Keratinocyte (primary cell): ENCODE measurements around the gene PHLDA3. TPM values are rescaled to one million over a fixed set of nuclear protein-coding genes. Genes with fewer than 3 reads are reported as not detected.
A peak's percentile ranks its signal among the peaks of the same experiment; 100 is the strongest.

Source experiments
- DNase-seq: peaks from one replicate; pipeline ENCODE4 v3.0.0-alpha.2; 2011; ENCODE audit warnings: low read depth, missing footprints, low spot score
- FAIRE-seq: peaks from 2 replicates; lab custom pipeline; 2011; peaks lifted over from hg19 to GRCh38; lab: Jason Lieb, UNC
- H2AFZ ChIP-seq: 2 replicates; pipeline ENCODE4 v1.6.0; 2012; ENCODE audit warnings: low read length, control low read depth, inconsistent platforms; ENCODE audit not compliant: control insufficient read depth
- H3K27ac ChIP-seq: 2 replicates; pipeline ENCODE4 v1.5.1; 2011; ENCODE audit warnings: low read length; ENCODE audit not compliant: control insufficient read depth, insufficient read depth
- H3K27me3 ChIP-seq: 3 replicates; pipeline ENCODE4 v1.6.0; 2011; ENCODE audit warnings: low read length; ENCODE audit not compliant: control insufficient read depth, insufficient read depth; ENCODE audit errors: extremely low read depth
- H3K36me3 ChIP-seq, 2 experiments: 2 replicates in 1 of 2; 3 replicates in 1 of 2; pipeline ENCODE4 v1.5.1; 2011; ENCODE audit warnings: low read length in 2 of 2, mild to moderate bottlenecking in 1 of 2; ENCODE audit not compliant: control insufficient read depth in 2 of 2, insufficient read depth in 2 of 2; ENCODE audit errors: extremely low read depth in 1 of 2
- H3K4me1 ChIP-seq: 3 replicates; pipeline ENCODE4 v1.5.1; 2011; ENCODE audit warnings: low read length; ENCODE audit not compliant: control insufficient read depth, insufficient read depth; ENCODE audit errors: extremely low read depth
- H3K4me2 ChIP-seq: 3 replicates; pipeline ENCODE4 v1.6.0; 2011; ENCODE audit warnings: low read depth, low read length; ENCODE audit not compliant: control insufficient read depth, insufficient read depth; ENCODE audit errors: extremely low read depth
- H3K4me3 ChIP-seq, 3 experiments: fragments of 200-600 bp in 1 of 3; sonication (generic) in 1 of 3; 2 replicates in 2 of 3; 3 replicates in 1 of 3; pipeline ENCODE4 v1.5.1; 2011 to 2016; ENCODE audit warnings: low read length in 3 of 3, mild to moderate bottlenecking in 3 of 3, control low read depth in 2 of 3, inconsistent platforms in 1 of 3, low read depth in 1 of 3, mixed read lengths in 1 of 3, mixed run types in 1 of 3, moderate library complexity in 1 of 3; ENCODE audit not compliant: control insufficient read depth in 2 of 3, insufficient read depth in 2 of 3; ENCODE audit errors: extremely low read depth in 1 of 3
- H3K79me2 ChIP-seq: 2 replicates; pipeline ENCODE4 v1.6.0; 2012; ENCODE audit warnings: low read length; ENCODE audit not compliant: control insufficient read depth, insufficient read depth
- H3K9ac ChIP-seq: 3 replicates; pipeline ENCODE4 v1.6.0; 2011; ENCODE audit warnings: low read length; ENCODE audit not compliant: control insufficient read depth, insufficient read depth; ENCODE audit errors: extremely low read depth
- H3K9me1 ChIP-seq: 3 replicates; pipeline ENCODE4 v1.6.0; 2011; ENCODE audit warnings: low read length; ENCODE audit not compliant: control insufficient read depth, insufficient read depth; ENCODE audit errors: extremely low read depth
- H3K9me3 ChIP-seq: 2 replicates; pipeline ENCODE4 v1.5.1; 2012; ENCODE audit warnings: low read depth, low read length; ENCODE audit not compliant: control insufficient read depth
- H4K20me1 ChIP-seq: 3 replicates; pipeline ENCODE4 v1.6.0; 2011; ENCODE audit warnings: low read length; ENCODE audit not compliant: control insufficient read depth, insufficient read depth; ENCODE audit errors: extremely low read depth
- EZH2 ChIP-seq: IDR thresholded peaks from one replicate; pipeline ENCODE4 v1.6.1; 2012; ENCODE audit warnings: inconsistent platforms, mild to moderate bottlenecking, low read length, moderate library complexity
- dilution Hi-C: fragments of 300-500 bp; cut with MboI; formaldehyde crosslinking; loops from one replicate; pipeline ENCODE4 v1.7.0; 2020; ENCODE audit warnings: low sequenced_read_pairs; ENCODE audit not compliant: extremely low pct_ligation_motif_present
- polyA plus RNA-seq, 5 experiments: library from polyadenylated mRNA; depleted of rRNA in 3 of 5; stranded (reverse) in 3 of 5; stranded (forward) in 1 of 5; unstranded in 1 of 5; fragments of >200 nt; gene quantifications; 1 replicate in 1 of 5; 2 replicates in 3 of 5; 3 replicates in 1 of 5; pipeline versions ENCODE4 v1.2.1 to v1.2.3, GENCODE V29; 2011 to 2012; ENCODE audit warnings: missing spikeins in 2 of 5, low read depth in 1 of 5, low replicate concordance in 1 of 5
- TF ChIP-seq, protein P1 (sequence below), 3 experiments: IDR thresholded peaks in 1 of 3; conservative IDR thresholded peaks in 1 of 3; optimal IDR thresholded peaks in 1 of 3; 2 replicates in 2 of 3; 3 replicates in 1 of 3; pipeline versions ENCODE3 to v1.5.1; 2011; ENCODE audit warnings: low read length in 3 of 3, mild to moderate bottlenecking in 3 of 3, moderate library complexity in 2 of 3, control low read depth in 1 of 3, inconsistent platforms in 1 of 3; ENCODE audit not compliant: insufficient read depth in 2 of 3; ENCODE audit errors: extremely low read depth in 1 of 3

PHLDA3 gene
- polyA plus RNA-seq, 1 donor (not counting 4 experiments of a cell fraction or from before 2014, with no cell fraction given) = 48.2 TPM

GRCh38 chr1:201476670-201477344 lies 7.8 kb upstream of the PHLDA3 start:
- FAIRE-seq = peak; percentile 61
- Histone ChIP-seq H3K36me3 (no peaks in the 10 kb centered on the region), H3K27ac (peak overlapping the region; percentile 88), H3K4me1 (peaks cover 59% of the 10 kb centered on the region), H3K27me3 (no peaks in the 10 kb centered on the region), H3K4me2 (peak overlapping the region; percentile 74), H3K9me1 (no peaks in the 10 kb centered on the region), H3K9ac (peak overlapping the region; percentile 68), H3K4me3 (peak overlapping the region in 1 of 3 experiments; percentile 26), H3K79me2 (no peaks in the 10 kb centered on the region), H4K20me1 (no peaks in the 10 kb centered on the region), H2AFZ (no peak overlapping the region), H3K9me3 (no peaks in the 10 kb centered on the region)
- TF ChIP-seq EZH2 = no peak
- TF ChIP-seq, protein P1, sequence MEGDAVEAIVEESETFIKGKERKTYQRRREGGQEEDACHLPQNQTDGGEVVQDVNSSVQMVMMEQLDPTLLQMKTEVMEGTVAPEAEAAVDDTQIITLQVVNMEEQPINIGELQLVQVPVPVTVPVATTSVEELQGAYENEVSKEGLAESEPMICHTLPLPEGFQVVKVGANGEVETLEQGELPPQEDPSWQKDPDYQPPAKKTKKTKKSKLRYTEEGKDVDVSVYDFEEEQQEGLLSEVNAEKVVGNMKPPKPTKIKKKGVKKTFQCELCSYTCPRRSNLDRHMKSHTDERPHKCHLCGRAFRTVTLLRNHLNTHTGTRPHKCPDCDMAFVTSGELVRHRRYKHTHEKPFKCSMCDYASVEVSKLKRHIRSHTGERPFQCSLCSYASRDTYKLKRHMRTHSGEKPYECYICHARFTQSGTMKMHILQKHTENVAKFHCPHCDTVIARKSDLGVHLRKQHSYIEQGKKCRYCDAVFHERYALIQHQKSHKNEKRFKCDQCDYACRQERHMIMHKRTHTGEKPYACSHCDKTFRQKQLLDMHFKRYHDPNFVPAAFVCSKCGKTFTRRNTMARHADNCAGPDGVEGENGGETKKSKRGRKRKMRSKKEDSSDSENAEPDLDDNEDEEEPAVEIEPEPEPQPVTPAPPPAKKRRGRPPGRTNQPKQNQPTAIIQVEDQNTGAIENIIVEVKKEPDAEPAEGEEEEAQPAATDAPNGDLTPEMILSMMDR (optimal IDR thresholded peaks at IDR 0.05 in 1 of 3, IDR thresholded peaks at IDR 0.05 in 1 of 3, conservative IDR thresholded peaks at IDR 0.05 in 1 of 3; ENCODE audit: extremely low read depth in 1 of 3, insufficient read depth in 2 of 3, low read length in 3 of 3) = peak in 2 of 3 experiments; percentile 20 to 23
- DNase-seq = no peak
- dilution Hi-C loops = no loop called here

DNA sequence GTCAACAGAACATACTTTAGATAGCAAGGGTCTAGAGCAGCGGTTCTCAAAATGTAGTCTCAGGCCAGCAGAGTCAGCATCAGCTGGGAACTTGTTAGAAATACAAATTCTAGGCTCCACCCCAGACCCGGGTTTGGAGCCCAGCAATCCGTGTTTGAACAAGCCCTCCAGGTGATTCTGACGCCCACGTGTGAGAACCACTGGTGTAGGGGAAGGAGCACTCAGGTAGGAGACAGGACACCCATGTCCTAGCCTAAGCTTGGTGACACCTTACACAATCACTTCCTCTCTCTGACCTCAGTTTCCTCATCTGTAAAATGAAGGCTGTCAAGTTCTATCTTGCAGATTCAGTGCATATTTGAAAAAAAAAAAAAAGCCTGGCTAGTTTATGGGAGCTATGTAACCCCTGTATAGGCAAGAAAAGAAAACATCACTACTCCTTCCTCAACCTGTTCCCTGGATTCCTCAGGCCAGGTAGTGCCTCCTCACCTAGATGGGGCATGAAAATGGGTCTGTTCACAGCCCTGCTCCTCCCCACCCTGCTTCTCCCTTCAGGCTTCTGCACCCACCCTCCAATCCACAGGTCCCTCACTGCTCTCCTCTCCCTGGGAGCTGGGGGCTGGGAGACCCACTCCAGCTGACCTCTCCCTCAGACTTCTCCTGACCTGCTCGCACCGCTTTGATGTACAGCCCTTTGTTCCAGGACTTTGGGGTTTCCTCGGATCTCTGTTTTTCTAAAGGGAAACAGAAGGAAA lies 7.1 kb upstream of the PHLDA3 start:
- TF ChIP-seq, protein P1 (optimal IDR thresholded peaks at IDR 0.05 in 1 of 3, IDR thresholded peaks at IDR 0.05 in 1 of 3, conservative IDR thresholded peaks at IDR 0.05 in 1 of 3; ENCODE audit: extremely low read depth in 1 of 3, insufficient read depth in 2 of 3, low read length in 3 of 3) = no peak
- no peak for TF ChIP-seq EZH2
- no peaks in the 10 kb centered on the region for H3K36me3 ChIP-seq
- H3K9me3 ChIP-seq = no peaks in the 10 kb centered on the region
- dilution Hi-C loops = no loop called here
- H4K20me1 ChIP-seq = no peaks in the 10 kb centered on the region
- FAIRE-seq (peak; percentile 74), DNase-seq (no peak)
- H2AFZ ChIP-seq = no peak overlapping the region
- peaks cover 56% of the 10 kb centered on the region for H3K4me1 ChIP-seq
- no peaks in the 10 kb centered on the region for H3K79me2 ChIP-seq
- no peaks in the 10 kb centered on the region for H3K27me3 ChIP-seq
- peak overlapping the region; percentile 68 for H3K9ac ChIP-seq
- peak overlapping the region; percentile 16 to 34 (median 26) for H3K4me3 ChIP-seq
- peak overlapping the region; percentile 74 for H3K4me2 ChIP-seq
- H3K9me1 ChIP-seq = no peaks in the 10 kb centered on the region
- peak overlapping the region; percentile 88 for H3K27ac ChIP-seq
